Chondrocyte (in vitro differentiated cells): Measurements from ENCODE around the gene SERINC3. TPM values are rescaled to one million over a fixed set of nuclear protein-coding genes. Genes with fewer than 3 reads are reported as not detected.

Source experiments
- DNase-seq: peaks from one replicate; pipeline ENCODE4 v3.0.0; 2021; ENCODE audit warnings: mixed read lengths, low spot score
- H3K27ac Mint-ChIP-seq: one replicate; pipeline ENCODE4 v1.8.0; 2021; ENCODE audit warnings: mild to moderate bottlenecking, moderate library complexity, mixed read lengths; ENCODE audit not compliant: unreplicated experiment
- H3K27me3 Mint-ChIP-seq: 2 replicates; pipeline ENCODE4 v1.8.0; 2021; ENCODE audit warnings: low read depth, mixed read lengths
- H3K36me3 Mint-ChIP-seq: 2 replicates; pipeline ENCODE4 v1.8.0; 2021; ENCODE audit warnings: low read depth, mixed read lengths
- H3K4me1 Mint-ChIP-seq: 2 replicates; pipeline ENCODE4 v1.8.0; 2021; ENCODE audit warnings: low read depth, mild to moderate bottlenecking, mixed read lengths
- H3K4me3 Mint-ChIP-seq: one replicate; pipeline ENCODE4 v1.8.0; 2021; ENCODE audit warnings: mild to moderate bottlenecking, moderate library complexity, mixed read lengths; ENCODE audit not compliant: unreplicated experiment
- H3K9me3 Mint-ChIP-seq: 2 replicates; pipeline ENCODE4 v1.8.0; 2021; ENCODE audit warnings: low read depth, mixed read lengths
- CTCF ChIP-seq: fragments of 200-600 bp; sonication (generic); IDR thresholded peaks from 2 replicates; pipeline ENCODE4 v1.5.0; 2021; ENCODE audit warnings: antibody characterized with exemption, mild to moderate bottlenecking, moderate library complexity
- total RNA-seq: library from RNA; stranded (reverse); gene quantifications from 3 replicates; pipeline ENCODE4 v1.2.1, GENCODE V29; 2021

The SERINC3 gene
- total RNA-seq, 1 donor from 2014 or later: 121 TPM

GRCh38 chr20:44494266-44494665 is 27.6 kb downstream of the SERINC3 start:
- Mint-ChIP-seq H3K4me1 (peaks cover 70% of the 10 kb centered on the region), H3K36me3 (peaks cover 22% of the 10 kb centered on the region), H3K27me3 (no peaks in the 10 kb centered on the region), H3K9me3 (no peaks in the 10 kb centered on the region), H3K27ac (peak overlapping the region; percentile 98), H3K4me3 (no peak overlapping the region)
- no peak for DNase-seq
- TF ChIP-seq CTCF: peak; percentile 36

GRCh38 chr20:44491635-44492395 is 30.1 kb downstream of the SERINC3 start:
- peak overlapping the region; percentile 95 for H3K27ac Mint-ChIP-seq
- H3K4me1 Mint-ChIP-seq: peaks cover 52% of the 10 kb centered on the region
- TF ChIP-seq CTCF: no peak
- H3K36me3 Mint-ChIP-seq: peaks cover 25% of the 10 kb centered on the region
- H3K9me3 Mint-ChIP-seq: no peaks in the 10 kb centered on the region
- no peak overlapping the region for H3K4me3 Mint-ChIP-seq
- H3K27me3 Mint-ChIP-seq: no peaks in the 10 kb centered on the region
- no peak for DNase-seq

- Mint-ChIP-seq H3K4me3 (no peak overlapping the region), H3K4me1 (peaks cover 33% of the 10 kb centered on the region), H3K36me3 (peaks cover 27% of the 10 kb centered on the region), H3K27me3 (no peaks in the 10 kb centered on the region), H3K27ac (no peak overlapping the region), H3K9me3 (no peaks in the 10 kb centered on the region)
- no peak for TF ChIP-seq CTCF
- no peak for DNase-seq
Observed at GRCh38 chr20:44489931-44490330, 31.9 kb downstream of the SERINC3 start.

- peaks cover 27% of the 10 kb centered on the region for H3K36me3 Mint-ChIP-seq
- no peak overlapping the region for H3K27ac Mint-ChIP-seq
- H3K9me3 Mint-ChIP-seq: no peaks in the 10 kb centered on the region
- H3K27me3 Mint-ChIP-seq: no peaks in the 10 kb centered on the region
- DNase-seq: no peak
- no peak for TF ChIP-seq CTCF
- peaks cover 26% of the 10 kb centered on the region for H3K4me1 Mint-ChIP-seq
- H3K4me3 Mint-ChIP-seq: no peak overlapping the region
Observed at GRCh38 chr20:44489223-44489622, 32.6 kb downstream of the SERINC3 start.

GRCh38 chr20:44488551-44488950 is 33.3 kb downstream of the SERINC3 start:
- no peaks in the 10 kb centered on the region for H3K9me3 Mint-ChIP-seq
- no peaks in the 10 kb centered on the region for H3K27me3 Mint-ChIP-seq
- peaks cover 19% of the 10 kb centered on the region for H3K4me1 Mint-ChIP-seq
- H3K36me3 Mint-ChIP-seq: peaks cover 30% of the 10 kb centered on the region
- no peak for DNase-seq
- H3K27ac Mint-ChIP-seq: peak overlapping the region; percentile 20
- no peak for TF ChIP-seq CTCF
- no peak overlapping the region for H3K4me3 Mint-ChIP-seq
